Mucosa of stomach (tissue), 1 donor: ENCODE measurements around the gene SUPT5H.
A peak's percentile ranks its signal among the peaks of the same experiment; 100 is the strongest.

ENCODE experiments used
- H3K27me3 ChIP-seq: one replicate; pipeline ENCODE4 v1.7.0; 2013; ENCODE audit warnings: mild to moderate bottlenecking, low read length; ENCODE audit not compliant: control insufficient read depth, insufficient read depth
- H3K36me3 ChIP-seq: one replicate; pipeline ENCODE4 v1.7.0; 2013; ENCODE audit warnings: low read length; ENCODE audit not compliant: control insufficient read depth, insufficient read depth
- H3K4me1 ChIP-seq: one replicate; pipeline ENCODE4 v1.7.0; 2013; ENCODE audit warnings: mild to moderate bottlenecking, low read length; ENCODE audit not compliant: control insufficient read depth, insufficient read depth
- H3K4me3 ChIP-seq: one replicate; pipeline ENCODE4 v1.7.0; 2013; ENCODE audit warnings: low read length
- H3K9ac ChIP-seq: one replicate; pipeline ENCODE4 v1.7.0; 2013; ENCODE audit warnings: mild to moderate bottlenecking, low read length, moderate library complexity
- H3K9me3 ChIP-seq: one replicate; pipeline ENCODE4 v1.7.0; 2013; ENCODE audit warnings: mild to moderate bottlenecking, low read length, moderate library complexity; ENCODE audit not compliant: control insufficient read depth
- donor health status: Pancreatic carcinoma.

The SUPT5H gene

DNA sequence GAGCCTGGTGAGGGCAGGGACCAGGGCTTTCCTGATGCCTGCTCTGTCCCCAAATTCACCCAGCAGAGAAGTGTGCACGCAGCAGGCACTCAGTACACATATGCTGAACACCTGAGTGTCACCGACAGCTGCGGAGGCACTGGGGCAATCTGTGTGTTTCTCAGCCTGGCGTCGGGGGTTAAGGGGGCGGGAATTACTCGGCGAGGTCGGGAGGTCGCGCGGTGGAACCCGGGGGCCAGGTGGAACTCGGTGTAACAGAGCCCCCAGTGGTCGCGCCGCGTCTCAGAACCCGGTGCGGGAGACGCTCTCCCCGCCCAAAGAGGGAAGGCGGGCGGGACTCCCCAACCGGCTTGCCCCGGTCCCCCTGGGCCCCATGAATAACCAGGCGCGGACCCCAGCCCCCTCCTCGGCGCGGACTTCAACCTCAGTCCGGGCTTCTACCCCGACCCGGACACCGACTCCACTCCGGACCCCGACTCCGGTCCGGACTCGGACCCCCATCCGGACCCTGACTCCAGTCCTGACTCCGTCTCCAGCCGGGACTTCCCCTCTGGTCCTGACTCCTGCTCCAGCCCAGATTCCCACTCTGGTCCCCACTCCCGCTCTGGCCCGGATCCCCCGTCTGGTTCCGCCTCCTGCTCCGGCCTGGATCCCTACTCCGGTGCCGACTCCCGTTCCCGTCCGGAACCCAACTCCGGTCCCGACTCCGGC is 69.6 kb downstream of the SUPT5H start, which contains the start of gene SELENOV:
Gene SELENOV (plus strand): TSS at position 300 of the 711 bp plus-strand sequence. CDS start 74 bp downstream, at position 374.
- Histone ChIP-seq H3K4me3 (no peak within 1 kb of the TSS), H3K4me1 (peaks cover 6% of the 10 kb centered on the region), H3K36me3 (no peaks in the 10 kb centered on the region), H3K9ac (peak within 1 kb of the TSS; percentile 15), H3K9me3 (no peaks in the 10 kb centered on the region), H3K27me3 (peaks cover 56% of the 10 kb centered on the region)

DNA sequence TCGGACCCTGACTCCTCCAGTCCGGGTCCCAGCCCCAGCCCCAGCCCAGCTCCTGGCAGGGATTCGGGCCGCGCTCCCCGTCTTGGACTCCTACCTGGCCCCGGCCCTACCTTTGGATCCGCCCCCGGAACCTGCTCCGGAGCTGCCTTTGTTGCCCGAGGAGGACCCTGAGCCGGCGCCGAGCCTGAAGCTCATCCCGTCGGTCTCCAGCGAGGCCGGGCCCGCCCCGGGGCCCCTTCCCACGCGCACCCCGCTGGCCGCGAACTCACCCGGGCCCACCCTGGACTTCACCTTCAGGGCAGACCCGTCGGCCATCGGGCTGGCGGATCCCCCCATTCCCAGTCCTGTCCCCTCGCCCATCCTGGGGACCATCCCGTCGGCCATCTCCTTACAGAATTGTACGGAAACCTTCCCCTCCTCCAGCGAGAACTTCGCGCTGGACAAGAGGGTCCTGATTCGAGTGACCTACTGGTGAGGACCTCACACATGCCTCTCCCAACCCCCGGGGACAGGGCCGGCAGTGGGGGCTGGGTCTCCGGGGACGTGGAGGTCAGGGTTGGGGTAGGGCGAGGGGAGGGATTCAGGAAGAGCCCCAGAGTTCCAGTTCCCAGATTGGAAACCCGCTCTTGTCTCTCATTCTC is 70.3 kb downstream of the SUPT5H start:
- peaks cover 6% of the 10 kb centered on the region for H3K4me1 ChIP-seq
- H3K27me3 ChIP-seq: peaks cover 56% of the 10 kb centered on the region
- H3K36me3 ChIP-seq: no peaks in the 10 kb centered on the region
- no peak overlapping the region for H3K9ac ChIP-seq
- no peaks in the 10 kb centered on the region for H3K9me3 ChIP-seq
- H3K4me3 ChIP-seq: no peak overlapping the region

- peaks cover 56% of the 10 kb centered on the region for H3K27me3 ChIP-seq
- H3K9me3 ChIP-seq: no peaks in the 10 kb centered on the region
- H3K9ac ChIP-seq: no peak overlapping the region
- H3K4me1 ChIP-seq: peaks cover 6% of the 10 kb centered on the region
- H3K4me3 ChIP-seq: no peak overlapping the region
- no peaks in the 10 kb centered on the region for H3K36me3 ChIP-seq
These were observed 70.9 kb downstream of the SUPT5H start for GRCh38 chr19:39516270-39516669.

DNA sequence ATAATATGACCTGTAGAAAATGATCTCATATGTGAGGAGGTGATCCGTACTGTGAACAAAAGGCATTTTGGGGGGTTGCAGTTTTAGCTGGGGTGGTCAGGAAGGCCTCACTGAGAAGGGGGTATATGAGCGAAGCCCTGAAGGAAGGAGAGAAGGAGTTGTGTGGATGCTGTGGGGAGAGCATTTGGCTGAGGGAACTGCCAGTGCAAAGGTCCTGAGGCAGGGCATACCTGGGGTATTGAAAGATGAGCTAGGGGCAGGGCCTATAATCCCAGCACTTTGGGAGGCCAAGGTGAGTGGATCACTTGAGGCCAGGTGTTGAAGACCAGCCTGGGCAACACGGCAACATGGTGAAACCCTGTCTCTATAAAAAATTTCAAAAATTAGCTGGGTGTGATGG is 72.0 kb downstream of the SUPT5H start:
- Histone ChIP-seq H3K9ac (no peak overlapping the region), H3K9me3 (no peaks in the 10 kb centered on the region), H3K4me3 (no peak overlapping the region), H3K4me1 (peaks cover 6% of the 10 kb centered on the region), H3K27me3 (peaks cover 53% of the 10 kb centered on the region), H3K36me3 (no peaks in the 10 kb centered on the region)

- Histone ChIP-seq H3K9ac (no peak overlapping the region), H3K27me3 (peaks cover 49% of the 10 kb centered on the region), H3K4me3 (no peak overlapping the region), H3K9me3 (no peaks in the 10 kb centered on the region), H3K4me1 (peaks cover 6% of the 10 kb centered on the region), H3K36me3 (no peaks in the 10 kb centered on the region)
These were observed 73.1 kb downstream of the SUPT5H start for GRCh38 chr19:39518458-39518857.

- Histone ChIP-seq H3K27me3 (peaks cover 43% of the 10 kb centered on the region), H3K4me3 (no peak overlapping the region), H3K4me1 (peaks cover 6% of the 10 kb centered on the region), H3K9me3 (no peaks in the 10 kb centered on the region), H3K36me3 (no peaks in the 10 kb centered on the region), H3K9ac (no peak overlapping the region)
These were observed 73.6 kb downstream of the SUPT5H start for GRCh38 chr19:39518975-39519374.

GRCh38 chr19:39520541-39521484 is 75.4 kb downstream of the SUPT5H start:
- H3K9me3 ChIP-seq: no peaks in the 10 kb centered on the region
- H3K4me3 ChIP-seq: no peak overlapping the region
- no peak overlapping the region for H3K9ac ChIP-seq
- no peaks in the 10 kb centered on the region for H3K36me3 ChIP-seq
- H3K27me3 ChIP-seq: peaks cover 25% of the 10 kb centered on the region
- H3K4me1 ChIP-seq: no peaks in the 10 kb centered on the region

GRCh38 chr19:39524495-39524894 is 79.1 kb downstream of the SUPT5H start:
- H3K4me1 ChIP-seq: no peaks in the 10 kb centered on the region
- no peak overlapping the region for H3K9ac ChIP-seq
- H3K9me3 ChIP-seq: no peaks in the 10 kb centered on the region
- no peaks in the 10 kb centered on the region for H3K36me3 ChIP-seq
- H3K27me3 ChIP-seq: no peaks in the 10 kb centered on the region
- H3K4me3 ChIP-seq: no peak overlapping the region

DNA sequence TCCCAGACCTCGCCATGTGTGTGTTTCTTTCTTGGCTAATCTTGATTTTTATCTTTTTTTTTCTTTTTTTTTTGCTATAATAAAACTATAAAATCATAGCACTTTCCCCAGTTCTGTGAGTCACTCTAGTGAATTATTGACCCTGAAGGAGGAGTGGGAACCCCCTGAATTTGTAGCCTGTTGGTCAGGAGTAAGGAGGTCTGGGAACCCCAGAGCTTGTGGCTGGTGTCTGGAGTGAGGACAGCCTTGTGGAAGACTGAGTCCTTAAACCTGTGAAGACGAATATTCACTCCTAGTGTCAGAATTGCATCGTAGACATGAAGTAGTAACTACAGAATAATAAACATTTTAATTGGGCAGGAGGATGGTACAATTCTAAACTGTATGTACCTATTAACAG is 79.8 kb downstream of the SUPT5H start:
- H3K27me3 ChIP-seq: no peaks in the 10 kb centered on the region
- no peak overlapping the region for H3K4me3 ChIP-seq
- no peak overlapping the region for H3K9ac ChIP-seq

More for the DNA sequence above, 79.8 kb downstream of the SUPT5H start:
- no peaks in the 10 kb centered on the region for H3K4me1 ChIP-seq
- no peaks in the 10 kb centered on the region for H3K9me3 ChIP-seq
- H3K36me3 ChIP-seq: no peaks in the 10 kb centered on the region
